PC-3 (cell line): ENCODE measurements around the gene NUP210L.

ENCODE experiments used
- EZH2 ChIP-seq: fragments of 300-600 bp; sonication (generic); IDR thresholded peaks from one replicate; pipeline ENCODE4 v1.6.1; 2017; ENCODE audit warnings: antibody characterized with exemption, mild to moderate bottlenecking, low read length; ENCODE audit not compliant: unreplicated experiment
- EZH2phosphoT487 ChIP-seq: fragments of 300-600 bp; sonication (generic); IDR thresholded peaks from 2 replicates; pipeline ENCODE4 v1.6.1; 2018; ENCODE audit warnings: mild to moderate bottlenecking, antibody characterized with exemption, low read length, borderline replicate concordance
- TF ChIP-seq, protein P1 (sequence below): fragments of 300-600 bp; sonication (generic); conservative IDR thresholded peaks from 2 replicates; pipeline ENCODE4 v1.5.1; 2017; ENCODE audit warnings: antibody characterized with exemption, low read depth, mild to moderate bottlenecking, low read length

GRCh38 chr1:154171223-154171583, 16.3 kb upstream of the NUP210L start:
- TF ChIP-seq, protein P1, sequence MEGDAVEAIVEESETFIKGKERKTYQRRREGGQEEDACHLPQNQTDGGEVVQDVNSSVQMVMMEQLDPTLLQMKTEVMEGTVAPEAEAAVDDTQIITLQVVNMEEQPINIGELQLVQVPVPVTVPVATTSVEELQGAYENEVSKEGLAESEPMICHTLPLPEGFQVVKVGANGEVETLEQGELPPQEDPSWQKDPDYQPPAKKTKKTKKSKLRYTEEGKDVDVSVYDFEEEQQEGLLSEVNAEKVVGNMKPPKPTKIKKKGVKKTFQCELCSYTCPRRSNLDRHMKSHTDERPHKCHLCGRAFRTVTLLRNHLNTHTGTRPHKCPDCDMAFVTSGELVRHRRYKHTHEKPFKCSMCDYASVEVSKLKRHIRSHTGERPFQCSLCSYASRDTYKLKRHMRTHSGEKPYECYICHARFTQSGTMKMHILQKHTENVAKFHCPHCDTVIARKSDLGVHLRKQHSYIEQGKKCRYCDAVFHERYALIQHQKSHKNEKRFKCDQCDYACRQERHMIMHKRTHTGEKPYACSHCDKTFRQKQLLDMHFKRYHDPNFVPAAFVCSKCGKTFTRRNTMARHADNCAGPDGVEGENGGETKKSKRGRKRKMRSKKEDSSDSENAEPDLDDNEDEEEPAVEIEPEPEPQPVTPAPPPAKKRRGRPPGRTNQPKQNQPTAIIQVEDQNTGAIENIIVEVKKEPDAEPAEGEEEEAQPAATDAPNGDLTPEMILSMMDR = no peak
- TF ChIP-seq EZH2 = no peak
- no peak for TF ChIP-seq EZH2phosphoT487
